Ovary (tissue), 9 donors: ENCODE data around the gene FADS2. TPM values are rescaled to one million over a fixed set of nuclear protein-coding genes. Genes with fewer than 3 reads are reported as not detected.

Experiments used
- DNase-seq, 5 donors: peaks; one replicate each; pipeline ENCODE4 v3.0.0-alpha.2; 2019 to 2020
- H3K27ac ChIP-seq, 2 donors: fragments of 200-600 bp; one replicate each; pipeline versions ENCODE4 v1.5.1 to v1.8.0; 2019 to 2022
- H3K27me3 ChIP-seq: fragments of 200-600 bp; one replicate; pipeline ENCODE4 v1.8.0; 2022
- H3K36me3 ChIP-seq: fragments of 200-600 bp; sonication (generic); one replicate; pipeline ENCODE4 v1.5.1; 2019
- H3K4me1 ChIP-seq: one replicate; pipeline ENCODE4 v1.8.1; 2013; ENCODE audit warnings: mild to moderate bottlenecking, moderate library complexity; ENCODE audit not compliant: insufficient read depth
- H3K4me3 ChIP-seq: fragments of 200-600 bp; sonication (generic); one replicate; pipeline ENCODE4 v1.5.1; 2017
- H3K9me3 ChIP-seq, 2 donors: fragments of 200-600 bp in 1 of 2; sonication (generic) in 1 of 2; one replicate each; pipeline versions ENCODE4 v1.5.1 to v1.8.1; 2013 to 2019; ENCODE audit warnings: mild to moderate bottlenecking in 1 of 2, moderate library complexity in 1 of 2
- EP300 ChIP-seq: sonication (generic); formaldehyde crosslinking; IDR thresholded peaks from one replicate; pipeline ENCODE4 v1.6.1; 2017; ENCODE audit warnings: antibody characterized with exemption
- POLR2A ChIP-seq: fragments of 450-650 bp; IDR thresholded peaks from one replicate; pipeline ENCODE4 v1.6.1; 2017; ENCODE audit warnings: antibody characterized with exemption, mild to moderate bottlenecking, moderate library complexity
- WGBS, 3 donors: extraction: QIAGEN DNeasy Blood & Tissue Kit in 1 of 3; methylation state at CpG; one replicate each; pipeline versions ENCODE4 v1.1.5 to v1.1.7; 2013 to 2017; 5-methylcytosine and 5-hydroxymethylcytosine counted together
- intact Hi-C, 4 donors: fragments of 100-400 bp; cut with DNase I; formaldehyde crosslinking; loops; one replicate each; pipeline versions ENCODE4 v1.11.0 to v1.15.1; 2022 to 2023
- polyA plus RNA-seq, 2 donors: library from polyadenylated mRNA; stranded (reverse); fragments of 200-250 nt in 1 of 2; fragments of 350-450 nt in 1 of 2; fragmentation: Illumina TruSeq in 1 of 2; extraction: RNeasy Lipid Tissue Mini Kit (QIAGEN cat#74804) in 1 of 2; gene quantifications; one replicate each; pipeline ENCODE4 v1.2.3, GENCODE V29; 2013 to 2014
- total RNA-seq, 7 donors: library from RNA; depleted of rRNA in 2 of 7; stranded (reverse); fragments of >200 nt in 2 of 7; fragmentation: NEBNext Ultra II Directional in 3 of 7; extraction: Animal tissue kit (Norgen Biotek cat#: 25700) in 3 of 7; gene quantifications; one replicate each; pipeline versions ENCODE4 v1.1.0 to v1.2.4, GENCODE V29; 2016 to 2023
- TF ChIP-seq, protein P1 (sequence below), 3 donors: fragments of 450-650 bp in 2 of 3; fragments of 200-600 bp in 1 of 3; IDR thresholded peaks; one replicate each; pipeline versions ENCODE4 v1.5.1 to v1.8.0; 2016 to 2022; ENCODE audit warnings: antibody characterized with exemption in 3 of 3, mild to moderate bottlenecking in 1 of 3
- donor health status: DM: no; HTN: no; CAD: no; lungs with moderate emphysema.
- donor health status: DM: no; HTN: no; CAD: no.
- donor health status: Bipolar disorder and iron deficiency.
- donor health status: DM: yes; HTN: yes; CAD: no.
- donor health status: DM: no; HTN: no; CAD: no.
- donor health status: DM: yes; HTN: yes; CAD: no.

FADS2 gene
- total and polyA plus RNA-seq, 9 donors = 6.3 to 298 (median 26.2) TPM

DNA sequence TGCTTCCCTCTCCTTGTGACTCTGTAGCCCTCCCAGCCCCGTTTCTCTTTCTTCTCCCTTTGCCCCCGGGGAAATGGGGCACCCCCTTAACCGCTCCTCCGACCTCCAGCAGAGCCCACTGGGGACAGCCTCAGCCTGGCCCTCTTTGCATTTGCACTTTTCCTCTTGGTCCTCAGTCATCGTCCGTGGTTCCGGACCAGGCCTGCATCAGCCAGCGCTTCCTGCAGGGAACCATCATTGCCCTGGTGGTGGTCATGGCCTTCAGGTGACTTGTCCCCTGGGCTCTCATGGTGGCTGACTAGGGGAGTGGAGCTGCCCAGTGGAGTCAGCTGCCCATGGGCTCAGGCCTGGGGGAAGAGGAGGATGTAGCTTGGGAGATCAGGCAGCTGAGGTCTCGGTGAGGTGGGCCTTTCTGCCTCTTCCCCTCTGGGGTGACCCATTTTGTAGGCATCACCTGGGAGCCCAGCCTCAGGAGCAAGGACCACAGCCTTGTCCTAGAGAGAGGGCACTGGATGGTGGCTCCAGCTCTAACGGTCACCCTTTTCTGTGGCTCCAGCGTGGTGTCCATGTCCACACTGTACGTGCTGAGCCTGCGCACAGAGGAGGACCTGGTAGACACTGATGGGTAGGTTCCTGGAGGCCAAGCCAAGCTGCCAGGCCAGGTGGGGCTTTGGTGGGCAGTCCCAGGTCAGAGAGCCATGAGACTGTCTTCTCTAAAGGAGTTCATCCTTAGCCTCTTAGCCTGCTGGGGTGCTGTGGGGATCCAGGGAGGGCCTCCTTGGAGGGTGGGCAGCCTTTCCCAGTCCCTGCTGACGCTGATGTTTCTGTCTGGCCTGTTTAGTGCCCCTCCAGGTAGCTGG, 48.2 kb upstream of the FADS2 start:
- Histone ChIP-seq H3K36me3 (no peaks in the 10 kb centered on the region), H3K27me3 (no peaks in the 10 kb centered on the region), H3K27ac (no peak overlapping the region), H3K9me3 (no peaks in the 10 kb centered on the region), H3K4me3 (no peak overlapping the region), H3K4me1 (peaks cover 7% of the 10 kb centered on the region)
- TF ChIP-seq POLR2A (no peak), EP300 (no peak)
- TF ChIP-seq, protein P1, sequence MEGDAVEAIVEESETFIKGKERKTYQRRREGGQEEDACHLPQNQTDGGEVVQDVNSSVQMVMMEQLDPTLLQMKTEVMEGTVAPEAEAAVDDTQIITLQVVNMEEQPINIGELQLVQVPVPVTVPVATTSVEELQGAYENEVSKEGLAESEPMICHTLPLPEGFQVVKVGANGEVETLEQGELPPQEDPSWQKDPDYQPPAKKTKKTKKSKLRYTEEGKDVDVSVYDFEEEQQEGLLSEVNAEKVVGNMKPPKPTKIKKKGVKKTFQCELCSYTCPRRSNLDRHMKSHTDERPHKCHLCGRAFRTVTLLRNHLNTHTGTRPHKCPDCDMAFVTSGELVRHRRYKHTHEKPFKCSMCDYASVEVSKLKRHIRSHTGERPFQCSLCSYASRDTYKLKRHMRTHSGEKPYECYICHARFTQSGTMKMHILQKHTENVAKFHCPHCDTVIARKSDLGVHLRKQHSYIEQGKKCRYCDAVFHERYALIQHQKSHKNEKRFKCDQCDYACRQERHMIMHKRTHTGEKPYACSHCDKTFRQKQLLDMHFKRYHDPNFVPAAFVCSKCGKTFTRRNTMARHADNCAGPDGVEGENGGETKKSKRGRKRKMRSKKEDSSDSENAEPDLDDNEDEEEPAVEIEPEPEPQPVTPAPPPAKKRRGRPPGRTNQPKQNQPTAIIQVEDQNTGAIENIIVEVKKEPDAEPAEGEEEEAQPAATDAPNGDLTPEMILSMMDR (IDR thresholded peaks at IDR 0.05) = no peak
- intact Hi-C loops = no loop called here
- 85 to 89% (median 87%) methylated on average over 14 of the region's 14 CpGs for WGBS, 3 donors
- no peak for DNase-seq

DNA sequence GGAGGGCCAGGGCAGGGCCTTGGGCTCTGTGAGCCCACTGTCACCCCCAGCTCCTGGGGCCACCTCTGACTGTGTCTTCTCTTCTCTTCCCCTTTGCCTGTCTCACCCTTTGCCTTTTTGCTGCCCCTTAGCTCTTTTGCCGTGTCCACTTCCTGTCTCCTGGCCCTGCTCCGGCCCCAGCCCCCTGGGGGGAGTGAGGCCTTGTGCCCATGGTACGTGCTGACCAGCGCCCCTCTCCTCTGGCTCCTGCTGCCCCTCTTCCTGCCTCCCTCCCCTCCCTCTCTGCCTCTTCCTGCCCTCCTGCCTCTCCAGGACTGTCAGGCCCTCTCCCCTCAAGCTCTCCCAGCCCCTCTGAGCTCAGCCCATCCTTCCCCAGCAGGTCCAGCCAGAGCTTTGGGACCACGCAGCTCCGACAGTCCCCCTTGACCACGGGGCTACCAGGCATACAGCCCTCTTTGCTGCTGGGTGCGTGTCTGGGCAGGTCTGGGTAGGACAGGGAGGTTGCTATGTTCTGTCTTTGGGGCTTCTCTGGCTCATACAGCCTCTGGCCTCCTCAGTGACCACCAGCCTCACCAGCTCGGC, 47.4 kb upstream of the FADS2 start:
- H3K9me3 ChIP-seq = no peaks in the 10 kb centered on the region
- H3K4me3 ChIP-seq = no peak overlapping the region
- H3K27ac ChIP-seq = no peak overlapping the region
- intact Hi-C loops = no loop called here
- H3K4me1 ChIP-seq = peaks cover 7% of the 10 kb centered on the region
- DNase-seq = no peak
- no peaks in the 10 kb centered on the region for H3K27me3 ChIP-seq
- H3K36me3 ChIP-seq = no peaks in the 10 kb centered on the region
- 81 to 86% (median 81%) methylated on average over 9 of the region's 9 CpGs for WGBS, 3 donors
- TF ChIP-seq POLR2A (no peak), EP300 (no peak)
- TF ChIP-seq, protein P1 (IDR thresholded peaks at IDR 0.05) = no peak

DNA sequence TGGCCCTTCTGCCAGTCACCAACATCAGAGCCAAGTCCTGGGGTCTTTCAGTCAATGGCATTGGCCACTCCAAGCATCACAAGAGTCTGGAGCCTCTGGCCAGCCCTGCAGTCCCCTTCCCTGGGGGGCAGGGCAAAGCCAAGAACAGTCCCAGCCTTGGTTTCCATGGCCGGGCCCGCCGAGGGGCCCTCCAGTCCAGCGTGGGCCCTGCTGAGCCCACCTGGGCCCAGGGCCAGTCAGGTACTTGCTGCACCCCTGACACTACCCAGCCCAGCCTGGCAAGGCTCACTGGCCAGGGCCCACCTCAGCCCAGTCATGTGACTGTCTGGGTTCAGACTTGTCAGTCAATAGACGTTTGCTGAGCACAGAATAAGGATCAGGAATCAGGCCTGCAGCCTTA, 46.5 kb upstream of the FADS2 start:
- Histone ChIP-seq H3K4me1 (peaks cover 7% of the 10 kb centered on the region), H3K9me3 (no peaks in the 10 kb centered on the region), H3K4me3 (no peak overlapping the region), H3K27me3 (no peaks in the 10 kb centered on the region), H3K27ac (no peak overlapping the region), H3K36me3 (no peaks in the 10 kb centered on the region)
- no peak for DNase-seq
- intact Hi-C loops = no loop called here
- 71 to 83% (median 77%) methylated on average over 5 of the region's 5 CpGs for WGBS, 3 donors
- TF ChIP-seq POLR2A (no peak), EP300 (no peak)
- TF ChIP-seq, protein P1 (IDR thresholded peaks at IDR 0.05) = no peak

DNA sequence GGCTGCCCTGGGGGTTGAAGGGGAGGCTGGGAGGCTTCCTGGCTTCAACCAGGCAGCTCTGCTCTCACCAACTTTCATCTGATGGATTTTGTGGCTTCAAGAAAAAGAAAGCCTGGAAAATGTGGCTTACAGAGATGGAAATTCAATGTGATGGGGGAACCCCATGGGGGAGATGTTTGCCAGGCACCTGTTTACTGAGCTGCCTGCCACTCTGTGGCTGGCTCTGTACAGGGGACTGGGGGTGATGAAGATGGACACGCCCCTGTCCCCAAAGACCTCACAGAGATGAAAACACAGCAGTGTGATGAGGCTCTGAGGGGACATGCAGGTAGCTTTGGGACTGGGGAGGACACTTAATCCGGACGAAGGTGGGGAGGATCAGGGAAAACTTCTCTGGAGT, 45.8 kb upstream of the FADS2 start:
- Histone ChIP-seq H3K27ac (no peak overlapping the region), H3K4me3 (no peak overlapping the region), H3K27me3 (no peaks in the 10 kb centered on the region), H3K4me1 (peaks cover 3% of the 10 kb centered on the region), H3K36me3 (no peaks in the 10 kb centered on the region), H3K9me3 (no peaks in the 10 kb centered on the region)
- intact Hi-C loops = no loop called here
- no peak for DNase-seq
- WGBS, 3 donors = 85 to 94% (median 87%) methylated on average over 3 of the region's 3 CpGs
- TF ChIP-seq POLR2A = no peak
- no peak for TF ChIP-seq EP300
- TF ChIP-seq, protein P1 (IDR thresholded peaks at IDR 0.05) = no peak
